Trophoblast cell (in vitro differentiated cells and primary cell): ENCODE data around the gene DEDD.

ENCODE experiments used
- DNase-seq, 2 donors: peaks; one replicate each; pipeline ENCODE4 v3.0.0-alpha.2; 2016
- H2AFZ ChIP-seq: 2 replicates; pipeline ENCODE4 v1.6.1; 2013; ENCODE audit warnings: low read length, moderate library complexity, mild to moderate bottlenecking; ENCODE audit not compliant: insufficient read depth, poor library complexity
- H2AK5ac ChIP-seq: 2 replicates; pipeline ENCODE4 v1.6.1; 2013; ENCODE audit warnings: mild to moderate bottlenecking, low read length
- H2BK120ac ChIP-seq: 2 replicates; pipeline ENCODE4 v1.6.1; 2013; ENCODE audit warnings: low read length, mild to moderate bottlenecking, moderate library complexity; ENCODE audit not compliant: insufficient read depth, poor library complexity
- H2BK12ac ChIP-seq: 2 replicates; pipeline ENCODE4 v1.6.1; 2013; ENCODE audit warnings: mild to moderate bottlenecking, low read length, moderate library complexity
- H2BK5ac ChIP-seq: 2 replicates; pipeline ENCODE4 v1.6.1; 2013; ENCODE audit warnings: low read length, low read depth, moderate library complexity, mild to moderate bottlenecking; ENCODE audit not compliant: poor library complexity
- H3K14ac ChIP-seq: 2 replicates; pipeline ENCODE4 v1.6.1; 2013; ENCODE audit warnings: mild to moderate bottlenecking, low read length
- H3K18ac ChIP-seq: 2 replicates; pipeline ENCODE4 v1.6.1; 2013; ENCODE audit warnings: mild to moderate bottlenecking, low read length
- H3K23ac ChIP-seq: 2 replicates; pipeline ENCODE4 v1.6.1; 2013; ENCODE audit warnings: low read length
- H3K27ac ChIP-seq: 2 replicates; pipeline ENCODE4 v1.5.1; 2013; ENCODE audit warnings: low read depth, mild to moderate bottlenecking, inconsistent platforms, low read length, moderate library complexity
- H3K27me3 ChIP-seq: 2 replicates; pipeline ENCODE4 v1.6.1; 2013; ENCODE audit warnings: inconsistent platforms, mild to moderate bottlenecking, low read length, moderate library complexity; ENCODE audit not compliant: insufficient read depth
- H3K36me3 ChIP-seq, 2 experiments: 1 replicate in 1 of 2; 2 replicates in 1 of 2; pipeline ENCODE4 v1.6.1; 2013; ENCODE audit warnings: low read length in 2 of 2, mild to moderate bottlenecking in 2 of 2, moderate library complexity in 1 of 2; ENCODE audit not compliant: insufficient read depth in 2 of 2, control insufficient read depth in 1 of 2
- H3K4ac ChIP-seq: 2 replicates; pipeline ENCODE4 v1.6.1; 2013; ENCODE audit warnings: low read depth, mild to moderate bottlenecking, low read length, moderate library complexity
- H3K4me1 ChIP-seq, 2 experiments: 1 replicate in 1 of 2; 2 replicates in 1 of 2; pipeline ENCODE4 v1.6.1; 2013; ENCODE audit warnings: low read length in 2 of 2, mild to moderate bottlenecking in 2 of 2, moderate library complexity in 1 of 2; ENCODE audit not compliant: insufficient read depth in 2 of 2, control insufficient read depth in 1 of 2
- H3K4me2 ChIP-seq: 2 replicates; pipeline ENCODE4 v1.6.1; 2013; ENCODE audit warnings: inconsistent platforms, mild to moderate bottlenecking, low read length, moderate library complexity
- H3K4me3 ChIP-seq: 2 replicates; pipeline ENCODE4 v1.5.1; 2013; ENCODE audit warnings: mild to moderate bottlenecking, low read depth, low read length, inconsistent platforms
- H3K79me1 ChIP-seq: one replicate; pipeline ENCODE4 v1.6.1; 2013; ENCODE audit warnings: low read length
- H3K79me2 ChIP-seq: 2 replicates; pipeline ENCODE4 v1.6.1; 2013; ENCODE audit warnings: low read length, mild to moderate bottlenecking; ENCODE audit not compliant: control insufficient read depth, insufficient read depth, poor library complexity
- H3K9ac ChIP-seq: 2 replicates; pipeline ENCODE4 v1.6.1; 2013; ENCODE audit warnings: mild to moderate bottlenecking, low read length
- H3K9me3 ChIP-seq: 2 replicates; pipeline ENCODE4 v1.6.1; 2013; ENCODE audit warnings: low read depth, mild to moderate bottlenecking, control low read depth, inconsistent platforms, low read length; ENCODE audit not compliant: insufficient read depth
- H4K12ac ChIP-seq: 2 replicates; pipeline ENCODE4 v1.6.1; 2013; ENCODE audit warnings: low read depth, mild to moderate bottlenecking, low read length, moderate library complexity
- H4K8ac ChIP-seq: 2 replicates; pipeline ENCODE4 v1.6.1; 2013; ENCODE audit warnings: low read depth, mild to moderate bottlenecking, low read length, moderate library complexity
- H4K91ac ChIP-seq: one replicate; pipeline ENCODE4 v1.6.1; 2013; ENCODE audit warnings: low read depth, mild to moderate bottlenecking, low read length, moderate library complexity
- WGBS: extraction: QIAGEN DNeasy Blood & Tissue Kit; methylation state at CpG from one replicate; pipeline ENCODE4 v1.1.7; 2013; ENCODE audit warnings: missing lambda C conversion rate; ENCODE audit not compliant: insufficient read length, insufficient coverage; ENCODE audit errors: extremely low coverage; 5-methylcytosine and 5-hydroxymethylcytosine counted together

DEDD gene

GRCh38 chr1:161099090-161099802, 33.2 kb downstream of the DEDD start:
- Histone ChIP-seq H3K9me3 (no peaks in the 10 kb centered on the region), H3K79me1 (peaks cover 12% of the 10 kb centered on the region), H2BK120ac (no peak overlapping the region), H2BK5ac (no peak overlapping the region), H3K23ac (no peak overlapping the region), H3K4me2 (peak overlapping the region; percentile 92), H2AK5ac (no peak overlapping the region), H4K91ac (no peak overlapping the region), H3K4ac (no peak overlapping the region), H2BK12ac (no peak overlapping the region), H2AFZ (no peak overlapping the region), H3K9ac (no peak overlapping the region), H4K8ac (peak overlapping the region; percentile 69), H3K36me3 (peaks cover 12 to 21% of the 10 kb centered on the region in 2 experiments), H3K18ac (peak overlapping the region; percentile 21), H3K14ac (no peak overlapping the region), H3K79me2 (peaks cover 3% of the 10 kb centered on the region), H3K4me3 (no peak overlapping the region), H4K12ac (peak overlapping the region; percentile 56), H3K27me3 (no peaks in the 10 kb centered on the region), H3K4me1 (peaks cover 9 to 11% of the 10 kb centered on the region in 2 experiments), H3K27ac (no peak overlapping the region)
- no CpG with 5 or more reads among the region's 9 CpGs for WGBS
- no peak for DNase-seq

GRCh38 chr1:161098210-161099068, 34.0 kb downstream of the DEDD start, which contains the start of gene KLHDC9:
Gene KLHDC9, plus strand, starts transcription at chr1:161098361. Its CDS starts 175 bp downstream, at chr1:161098536.
- H3K4ac ChIP-seq, result peak within 1 kb of the TSS; percentile 1
- peak within 1 kb of the TSS; percentile 1 for H3K27ac ChIP-seq
- no peak within 1 kb of the TSS for H3K23ac ChIP-seq
- peak within 1 kb of the TSS; percentile 73 for H3K14ac ChIP-seq
- peak within 1 kb of the TSS; percentile 92 for H3K4me2 ChIP-seq
- H2AFZ ChIP-seq, result peak within 1 kb of the TSS; percentile 63
- no peaks in the 10 kb centered on the region for H3K9me3 ChIP-seq
- H2BK120ac ChIP-seq, result peak within 1 kb of the TSS; percentile 35
- H3K18ac ChIP-seq, result peak within 1 kb of the TSS; percentile 76
- H3K9ac ChIP-seq, result peak within 1 kb of the TSS; percentile 82
- H4K91ac ChIP-seq, result peak within 1 kb of the TSS; percentile 87
- no CpG with 5 or more reads among the region's 71 CpGs for WGBS
- H2BK5ac ChIP-seq, result peak within 1 kb of the TSS; percentile 51
- no peaks in the 10 kb centered on the region for H3K27me3 ChIP-seq
- peak within 1 kb of the TSS; percentile 69 for H4K8ac ChIP-seq
- peak in 1 of 2 donors; percentile 68 for DNase-seq
- H3K79me2 ChIP-seq, result peaks cover 3% of the 10 kb centered on the region
- H3K4me3 ChIP-seq, result peak within 1 kb of the TSS; percentile 87
- peaks cover 13% of the 10 kb centered on the region for H3K79me1 ChIP-seq
- peak within 1 kb of the TSS; percentile 56 for H4K12ac ChIP-seq
- peaks cover 10 to 11% of the 10 kb centered on the region in 2 experiments for H3K4me1 ChIP-seq
- peaks cover 12 to 21% of the 10 kb centered on the region in 2 experiments for H3K36me3 ChIP-seq
- peak within 1 kb of the TSS; percentile 78 for H2BK12ac ChIP-seq
- H2AK5ac ChIP-seq, result peak within 1 kb of the TSS; percentile 12

GRCh38 chr1:161096530-161096929, 35.9 kb downstream of the DEDD start:
- H3K4ac ChIP-seq, result no peak overlapping the region
- H3K27ac ChIP-seq, result no peak overlapping the region
- peaks cover 27 to 29% of the 10 kb centered on the region in 2 experiments for H3K4me1 ChIP-seq
- WGBS, result no CpG with 5 or more reads among the region's 1 CpG
- H3K9me3 ChIP-seq, result no peaks in the 10 kb centered on the region
- peaks cover 25% of the 10 kb centered on the region for H3K79me1 ChIP-seq
- peak overlapping the region; percentile 45 for H2AK5ac ChIP-seq
- no peak overlapping the region for H2BK120ac ChIP-seq
- H2AFZ ChIP-seq, result no peak overlapping the region
- H3K27me3 ChIP-seq, result no peaks in the 10 kb centered on the region
- H3K4me3 ChIP-seq, result no peak overlapping the region
- no peak overlapping the region for H3K18ac ChIP-seq
- H4K12ac ChIP-seq, result no peak overlapping the region
- DNase-seq, result peak; percentile 72 to 86
- peak overlapping the region; percentile 13 for H2BK5ac ChIP-seq
- peaks cover 3% of the 10 kb centered on the region for H3K79me2 ChIP-seq
- no peak overlapping the region for H3K4me2 ChIP-seq
- peak overlapping the region; percentile 63 for H2BK12ac ChIP-seq
- H3K14ac ChIP-seq, result no peak overlapping the region
- H3K9ac ChIP-seq, result no peak overlapping the region
- H3K36me3 ChIP-seq, result peaks cover 5 to 12% of the 10 kb centered on the region in 2 experiments
- H4K91ac ChIP-seq, result peak overlapping the region; percentile 63
- no peak overlapping the region for H4K8ac ChIP-seq
- no peak overlapping the region for H3K23ac ChIP-seq

GRCh38 chr1:161096015-161096414, 36.5 kb downstream of the DEDD start:
- DNase-seq, result no peak
- Histone ChIP-seq H2BK12ac (peak overlapping the region; percentile 63), H3K4ac (no peak overlapping the region), H3K14ac (no peak overlapping the region), H3K27ac (no peak overlapping the region), H4K8ac (no peak overlapping the region), H3K18ac (no peak overlapping the region), H3K4me2 (no peak overlapping the region), H3K23ac (no peak overlapping the region), H2BK5ac (no peak overlapping the region), H4K91ac (peak overlapping the region; percentile 63), H2AK5ac (no peak overlapping the region), H2AFZ (no peak overlapping the region), H4K12ac (no peak overlapping the region), H3K27me3 (no peaks in the 10 kb centered on the region), H2BK120ac (no peak overlapping the region), H3K36me3 (peaks cover 2 to 8% of the 10 kb centered on the region in 2 experiments), H3K79me1 (peaks cover 29% of the 10 kb centered on the region), H3K4me3 (no peak overlapping the region), H3K9ac (no peak overlapping the region), H3K79me2 (peaks cover 3% of the 10 kb centered on the region), H3K9me3 (no peaks in the 10 kb centered on the region), H3K4me1 (peaks cover 31 to 34% of the 10 kb centered on the region in 2 experiments)
- WGBS, result no CpG with 5 or more reads among the region's 2 CpGs
